Parietal lobe (tissue), 1 donor: Measurements from ENCODE around the gene OR2D2. TPM values are rescaled to one million over a fixed set of nuclear protein-coding genes. Genes with fewer than 3 reads are reported as not detected.

Source experiments
- total RNA-seq: library from RNA; depleted of rRNA; stranded (reverse); fragments of >200 nt; gene quantifications from one replicate; pipeline ENCODE4 v1.2.3, GENCODE V29; 2014

OR2D2 gene
- total RNA-seq, result 2.2 TPM

GRCh38 chr11:6892400-6892799 is at the start of gene OR2D2:
TSS of gene OR2D2 (minus strand) at chr11:6892500. CDS start at chr11:6892500, 0 bp downstream.

GRCh38 chr11:6926208-6927029 is 34.1 kb upstream of the OR2D2 start, which contains the start of gene ZNF215:
TSS of gene ZNF215 (plus strand) at chr11:6926426. CDS start at chr11:6932273, 5,847 bp downstream.

GRCh38 chr11:6920702-6921101 is 28.4 kb upstream of the OR2D2 start, which contains the start of gene OR2D3:
TSS of gene OR2D3 (plus strand) at chr11:6921002. CDS start at chr11:6921002, 0 bp downstream.

GRCh38 chr11:6876325-6876724 is 16.0 kb downstream of the OR2D2 start, which contains the start of gene OR10A4:
TSS of gene OR10A4 (plus strand) at chr11:6876625. CDS start at chr11:6876648, 23 bp downstream.

GRCh38 chr11:6862961-6863360 is 29.3 kb downstream of the OR2D2 start, which contains the start of gene OR10A2:
TSS of gene OR10A2 (plus strand) at chr11:6863057. CDS start at chr11:6869755, 6,698 bp downstream.

GRCh38 chr11:6845383-6845782 is 46.9 kb downstream of the OR2D2 start, which contains the start of gene OR10A5:
TSS of gene OR10A5 (plus strand) at chr11:6845683. CDS start at chr11:6845683, 0 bp downstream.

Other genes with a start within 250 kb of the OR2D2 start
- 99.8 TPM for gene DCHS1, start 236.7 kb downstream of the OR2D2 start, total RNA-seq
- gene MRPL17, start 209.2 kb downstream of the OR2D2 start, total RNA-seq, result 23.2 TPM
- gene OR2AG2, start 120.5 kb downstream of the OR2D2 start, total RNA-seq, result 1.6 TPM
- not detected for gene OR2AG1, start 109.5 kb downstream of the OR2D2 start, total RNA-seq
- 2.2 TPM for gene OR6A2, start 92.8 kb downstream of the OR2D2 start, total RNA-seq
- gene OR10A5, start 46.8 kb downstream of the OR2D2 start, total RNA-seq, result not detected
- gene OR10A2, start 29.4 kb downstream of the OR2D2 start, total RNA-seq, result not detected
- not detected for gene OR10A4, start 15.9 kb downstream of the OR2D2 start, total RNA-seq
- not detected for gene OR2D3, start 28.5 kb upstream of the OR2D2 start, total RNA-seq
- 6.3 TPM for gene ZNF215, start 33.9 kb upstream of the OR2D2 start, total RNA-seq
- 17.8 TPM for gene ZNF214, start 127.8 kb upstream of the OR2D2 start, total RNA-seq
- 1.6 TPM for gene NLRP14, start 128.0 kb upstream of the OR2D2 start, total RNA-seq
- 0.31 TPM for gene RBMXL2, start 196.5 kb upstream of the OR2D2 start, total RNA-seq